WERI-Rb-1 (cell line): ENCODE results near the gene VAV2.

Source experiments
- DNase-seq: peaks from one replicate; pipeline ENCODE4 v3.0.0-alpha.2; 2020
- H3K27ac ChIP-seq: fragments of 250-450 bp; sonication (Bioruptor Pico); 2 replicates; pipeline ENCODE4 v1.5.1; 2020; ENCODE audit warnings: mild to moderate bottlenecking, moderate library complexity
- H3K27me3 ChIP-seq: fragments of 250-450 bp; sonication (Bioruptor Pico); 2 replicates; pipeline ENCODE4 v1.5.1; 2021; ENCODE audit warnings: mild to moderate bottlenecking, low read depth, moderate library complexity; ENCODE audit not compliant: insufficient read depth, severe bottlenecking
- H3K36me3 ChIP-seq: fragments of 250-450 bp; sonication (Bioruptor Pico); 2 replicates; pipeline ENCODE4 v1.5.1; 2020; ENCODE audit warnings: mild to moderate bottlenecking, moderate library complexity
- H3K4me3 ChIP-seq: 2 replicates; pipeline ENCODE4 v1.5.1; 2011; ENCODE audit warnings: low read depth, mild to moderate bottlenecking, control low read depth, low read length
- H3K9me3 ChIP-seq: fragments of 250-450 bp; sonication (Bioruptor Pico); 2 replicates; pipeline ENCODE4 v1.5.1; 2021; ENCODE audit warnings: mild to moderate bottlenecking, moderate library complexity; ENCODE audit not compliant: severe bottlenecking
- CTCF ChIP-seq: IDR thresholded peaks from 2 replicates; pipeline ENCODE4 v1.5.1; 2011; ENCODE audit warnings: low read depth, mild to moderate bottlenecking, control low read depth, inconsistent platforms, low read length

VAV2 gene

GRCh38 chr9:133954862-133955529, 37.1 kb downstream of the VAV2 start:
- Histone ChIP-seq H3K9me3 (no peaks in the 10 kb centered on the region), H3K36me3 (peaks cover 10% of the 10 kb centered on the region), H3K4me3 (no peak overlapping the region), H3K27me3 (no peaks in the 10 kb centered on the region), H3K27ac (0 out of 2 replicates have a peak overlapping the region, but pooled peaks have one; percentile 41)
- DNase-seq, result no peak
- no peak for TF ChIP-seq CTCF

GRCh38 chr9:133953976-133954709, 38.0 kb downstream of the VAV2 start:
- Histone ChIP-seq H3K27ac (no peak overlapping the region), H3K4me3 (no peak overlapping the region), H3K9me3 (no peaks in the 10 kb centered on the region), H3K27me3 (no peaks in the 10 kb centered on the region), H3K36me3 (peaks cover 10% of the 10 kb centered on the region)
- DNase-seq, result no peak
- no peak for TF ChIP-seq CTCF

GRCh38 chr9:133953621-133953975, 38.5 kb downstream of the VAV2 start:
- Histone ChIP-seq H3K36me3 (peaks cover 10% of the 10 kb centered on the region), H3K27ac (no peak overlapping the region), H3K27me3 (no peaks in the 10 kb centered on the region), H3K9me3 (no peaks in the 10 kb centered on the region), H3K4me3 (no peak overlapping the region)
- DNase-seq, result no peak
- TF ChIP-seq CTCF, result no peak

GRCh38 chr9:133952598-133953550, 39.2 kb downstream of the VAV2 start:
- H3K9me3 ChIP-seq, result no peaks in the 10 kb centered on the region
- H3K27me3 ChIP-seq, result no peaks in the 10 kb centered on the region
- no peak overlapping the region for H3K4me3 ChIP-seq
- no peak for DNase-seq
- H3K36me3 ChIP-seq, result peaks cover 10% of the 10 kb centered on the region
- TF ChIP-seq CTCF, result no peak
- H3K27ac ChIP-seq, result no peak overlapping the region

- Histone ChIP-seq H3K36me3 (peaks cover 17% of the 10 kb centered on the region), H3K27ac (peak overlapping the region; percentile 87), H3K9me3 (no peaks in the 10 kb centered on the region), H3K4me3 (no peak overlapping the region), H3K27me3 (no peaks in the 10 kb centered on the region)
- no peak for DNase-seq
- TF ChIP-seq CTCF, result no peak
Measured at GRCh38 chr9:133951265-133951664, 40.9 kb downstream of the VAV2 start.
